GM12872 (cell line): ENCODE measurements around the gene EGR2.

Experiments used
- CTCF ChIP-seq: IDR thresholded peaks from 3 replicates; pipeline ENCODE4 v1.5.1; 2011; ENCODE audit warnings: low read depth, mild to moderate bottlenecking, low read length, moderate library complexity; ENCODE audit not compliant: insufficient read depth

EGR2 gene

GRCh38 chr10:62852961-62853702 lies 37.0 kb upstream of the EGR2 start:
- no peak for TF ChIP-seq CTCF

GRCh38 chr10:62851442-62851841 lies 35.3 kb upstream of the EGR2 start:
- peak; percentile 54; the same call in 2 of the 3 replicates for TF ChIP-seq CTCF

- no peak for TF ChIP-seq CTCF
Observed at GRCh38 chr10:62850646-62851045, 34.5 kb upstream of the EGR2 start.

GRCh38 chr10:62847433-62847832 lies 31.3 kb upstream of the EGR2 start:
- no peak for TF ChIP-seq CTCF

GRCh38 chr10:62844280-62845011 lies 28.3 kb upstream of the EGR2 start:
- no peak for TF ChIP-seq CTCF

- TF ChIP-seq CTCF = no peak
Observed at GRCh38 chr10:62843600-62843999, 27.4 kb upstream of the EGR2 start.

GRCh38 chr10:62842983-62843382 lies 26.8 kb upstream of the EGR2 start:
- no peak for TF ChIP-seq CTCF
